Mesenchymal stem cell (in vitro differentiated cells and primary cell): ENCODE data around the gene RTN4RL2.

Source experiments
- DNase-seq: peaks from one replicate; pipeline ENCODE4 v3.0.0-alpha.2; 2013
- H2AFZ ChIP-seq: one replicate; pipeline ENCODE4 v1.6.1; 2013; ENCODE audit warnings: low read depth, mild to moderate bottlenecking, control low read depth, inconsistent platforms, low read length, moderate library complexity
- H2AK5ac ChIP-seq: 2 replicates; pipeline ENCODE4 v1.6.1; 2013; ENCODE audit warnings: low read length, moderate library complexity, mild to moderate bottlenecking, inconsistent platforms; ENCODE audit not compliant: severe bottlenecking
- H2BK120ac ChIP-seq: one replicate; pipeline ENCODE4 v1.6.1; 2013; ENCODE audit warnings: low read depth, mild to moderate bottlenecking, inconsistent platforms, low read length, moderate library complexity
- H2BK12ac ChIP-seq, 2 experiments: one replicate each; pipeline ENCODE4 v1.6.1; 2013; ENCODE audit warnings: inconsistent platforms in 2 of 2, low read length in 2 of 2, mild to moderate bottlenecking in 2 of 2, moderate library complexity in 2 of 2, control low read depth in 1 of 2
- H2BK15ac ChIP-seq: one replicate; pipeline ENCODE4 v1.6.1; 2013; ENCODE audit warnings: mild to moderate bottlenecking, low read depth, inconsistent platforms; ENCODE audit not compliant: poor library complexity, severe bottlenecking
- H2BK5ac ChIP-seq: 2 replicates; pipeline ENCODE4 v1.6.1; 2013; ENCODE audit warnings: low read depth, mild to moderate bottlenecking, low read length, control low read depth, inconsistent platforms; ENCODE audit not compliant: poor library complexity, severe bottlenecking
- H3K14ac ChIP-seq, 2 experiments: one replicate each; pipeline ENCODE4 v1.6.1; 2013; ENCODE audit warnings: inconsistent platforms in 2 of 2, low read length in 2 of 2, control low read depth in 1 of 2, mild to moderate bottlenecking in 1 of 2, moderate library complexity in 1 of 2
- H3K18ac ChIP-seq, 2 experiments: one replicate each; pipeline ENCODE4 v1.6.1; 2013; ENCODE audit warnings: inconsistent platforms in 2 of 2, low read length in 2 of 2, control low read depth in 1 of 2, low read depth in 1 of 2, mild to moderate bottlenecking in 1 of 2
- H3K23ac ChIP-seq, 2 experiments: one replicate each; pipeline ENCODE4 v1.6.1; 2013; ENCODE audit warnings: inconsistent platforms in 2 of 2, low read length in 2 of 2, mild to moderate bottlenecking in 2 of 2, moderate library complexity in 2 of 2, control low read depth in 1 of 2
- H3K27ac ChIP-seq: 2 replicates; pipeline ENCODE4 v1.5.1; 2013; ENCODE audit warnings: mild to moderate bottlenecking, moderate library complexity, low read length, control low read depth, inconsistent platforms; ENCODE audit not compliant: poor library complexity, severe bottlenecking
- H3K27me3 ChIP-seq, 2 experiments: 2 replicates each; pipeline versions ENCODE4 v1.6.1 to v1.7.0; 2013; ENCODE audit warnings: low read length in 2 of 2, mild to moderate bottlenecking in 2 of 2, moderate library complexity in 2 of 2, control low read depth in 1 of 2, inconsistent platforms in 1 of 2; ENCODE audit not compliant: control insufficient read depth in 1 of 2, insufficient read depth in 1 of 2
- H3K36me3 ChIP-seq, 2 experiments: 2 replicates each; pipeline versions ENCODE4 v1.6.1 to v1.7.0; 2013; ENCODE audit warnings: low read length in 2 of 2, control low read depth in 1 of 2, inconsistent platforms in 1 of 2, low read depth in 1 of 2, mild to moderate bottlenecking in 1 of 2; ENCODE audit not compliant: insufficient read depth in 2 of 2, control insufficient read depth in 1 of 2
- H3K4ac ChIP-seq, 2 experiments: one replicate each; pipeline ENCODE4 v1.6.1; 2013; ENCODE audit warnings: inconsistent platforms in 2 of 2, low read length in 2 of 2, mild to moderate bottlenecking in 2 of 2, moderate library complexity in 2 of 2, control low read depth in 1 of 2, low read depth in 1 of 2
- H3K4me1 ChIP-seq: 2 replicates; pipeline ENCODE4 v1.6.1; 2013; ENCODE audit warnings: low read depth, low read length, control low read depth; ENCODE audit not compliant: control insufficient read depth, insufficient read depth
- H3K4me2 ChIP-seq: 2 replicates; pipeline ENCODE4 v1.6.1; 2013; ENCODE audit warnings: low read length, mild to moderate bottlenecking, inconsistent platforms; ENCODE audit not compliant: poor library complexity, severe bottlenecking
- H3K4me3 ChIP-seq, 2 experiments: 2 replicates each; pipeline versions ENCODE4 v1.5.1 to v1.7.0; 2013; ENCODE audit warnings: low read length in 2 of 2, mild to moderate bottlenecking in 2 of 2, control low read depth in 1 of 2, low read depth in 1 of 2; ENCODE audit not compliant: insufficient read depth in 1 of 2
- H3K79me1 ChIP-seq: replicated peaks from 2 replicates; pipeline ENCODE4 v1.6.1; 2013; ENCODE audit warnings: mild to moderate bottlenecking, control low read depth, low read length, inconsistent platforms; ENCODE audit not compliant: poor library complexity, severe bottlenecking
- H3K9ac ChIP-seq: 2 replicates; pipeline ENCODE4 v1.7.0; 2013; ENCODE audit warnings: mild to moderate bottlenecking, low read length, moderate library complexity
- H3K9me3 ChIP-seq: 2 replicates; pipeline ENCODE4 v1.7.0; 2013; ENCODE audit warnings: mild to moderate bottlenecking, low read length; ENCODE audit not compliant: control insufficient read depth
- H4K8ac ChIP-seq: one replicate; pipeline ENCODE4 v1.6.1; 2013; ENCODE audit warnings: inconsistent platforms, mild to moderate bottlenecking, low read length, moderate library complexity
- H4K91ac ChIP-seq: one replicate; pipeline ENCODE4 v1.6.1; 2013; ENCODE audit warnings: mild to moderate bottlenecking, low read length, inconsistent platforms
- WGBS: methylation state at CpG from one replicate; pipeline ENCODE4 v1.1.7; 2013; ENCODE audit warnings: mixed read lengths; 5-methylcytosine and 5-hydroxymethylcytosine counted together

RTN4RL2 gene

GRCh38 chr11:57463671-57464538 lies 3.6 kb downstream of the RTN4RL2 start:
- Histone ChIP-seq H2BK120ac (no peak overlapping the region), H4K8ac (no peak overlapping the region), H2BK12ac (no peak overlapping the region), H3K4me3 (no peak overlapping the region), H3K9ac (no peak overlapping the region), H3K4ac (no peak overlapping the region), H2AFZ (no peak overlapping the region), H3K9me3 (no peaks in the 10 kb centered on the region), H4K91ac (no peak overlapping the region), H3K14ac (no peak overlapping the region), H3K27me3 (peaks cover 11 to 83% of the 10 kb centered on the region in 2 experiments), H3K27ac (no peak overlapping the region), H3K23ac (no peak overlapping the region), H3K79me1 (no peaks in the 10 kb centered on the region), H2BK5ac (no peak overlapping the region), H3K36me3 (peaks cover 0 to 10% of the 10 kb centered on the region in 2 experiments), H3K18ac (no peak overlapping the region), H3K4me1 (peaks cover 18% of the 10 kb centered on the region), H2AK5ac (no peak overlapping the region), H3K4me2 (no peak overlapping the region), H2BK15ac (no peak overlapping the region)
- DNase-seq: no peak
- WGBS: 52% methylated on average over 13 of the region's 14 CpGs

GRCh38 chr11:57464539-57465181 lies 4.3 kb downstream of the RTN4RL2 start:
- Histone ChIP-seq H4K8ac (no peak overlapping the region), H3K4me2 (no peak overlapping the region), H3K36me3 (peaks cover 0 to 17% of the 10 kb centered on the region in 2 experiments), H3K9me3 (no peaks in the 10 kb centered on the region), H2BK12ac (no peak overlapping the region), H3K79me1 (no peaks in the 10 kb centered on the region), H3K4me3 (no peak overlapping the region), H2BK15ac (no peak overlapping the region), H3K23ac (no peak overlapping the region), H2BK5ac (no peak overlapping the region), H3K9ac (no peak overlapping the region), H2AFZ (no peak overlapping the region), H3K27me3 (peaks cover 3 to 80% of the 10 kb centered on the region in 2 experiments), H3K14ac (no peak overlapping the region), H2AK5ac (no peak overlapping the region), H3K4ac (no peak overlapping the region), H3K27ac (no peak overlapping the region), H3K4me1 (peaks cover 12% of the 10 kb centered on the region), H4K91ac (no peak overlapping the region), H2BK120ac (no peak overlapping the region), H3K18ac (no peak overlapping the region)
- DNase-seq: no peak
- 60% methylated on average over 27 of the region's 30 CpGs for WGBS

GRCh38 chr11:57466680-57467079 lies 6.4 kb downstream of the RTN4RL2 start:
- no peaks in the 10 kb centered on the region for H3K4me1 ChIP-seq
- H2BK15ac ChIP-seq: no peak overlapping the region
- H3K14ac ChIP-seq: no peak overlapping the region
- 78% methylated on average over 4 of the region's 4 CpGs for WGBS
- H2BK120ac ChIP-seq: no peak overlapping the region
- H3K23ac ChIP-seq: no peak overlapping the region
- H3K27me3 ChIP-seq: peaks cover 0 to 65% of the 10 kb centered on the region in 2 experiments
- H3K9me3 ChIP-seq: no peaks in the 10 kb centered on the region
- no peak overlapping the region for H4K91ac ChIP-seq
- no peak overlapping the region for H2AK5ac ChIP-seq
- no peak overlapping the region for H3K4me3 ChIP-seq
- no peak overlapping the region for H2BK12ac ChIP-seq
- no peak overlapping the region for H2BK5ac ChIP-seq
- no peaks in the 10 kb centered on the region for H3K79me1 ChIP-seq
- H2AFZ ChIP-seq: no peak overlapping the region
- no peak overlapping the region for H3K4ac ChIP-seq
- peaks cover 0 to 20% of the 10 kb centered on the region in 2 experiments for H3K36me3 ChIP-seq
- H3K18ac ChIP-seq: no peak overlapping the region
- H3K27ac ChIP-seq: no peak overlapping the region
- H4K8ac ChIP-seq: no peak overlapping the region
- DNase-seq: no peak
- no peak overlapping the region for H3K9ac ChIP-seq
- H3K4me2 ChIP-seq: no peak overlapping the region

- peak overlapping the region; percentile 70 for H2BK15ac ChIP-seq
- peaks cover 0 to 56% of the 10 kb centered on the region in 2 experiments for H3K27me3 ChIP-seq
- H3K4ac ChIP-seq: no peak overlapping the region
- no peak overlapping the region for H3K9ac ChIP-seq
- H3K23ac ChIP-seq: no peak overlapping the region
- no peak overlapping the region for H3K14ac ChIP-seq
- no peak for DNase-seq
- no peak overlapping the region for H2AFZ ChIP-seq
- H3K4me1 ChIP-seq: no peaks in the 10 kb centered on the region
- no peak overlapping the region for H2BK5ac ChIP-seq
- no peak overlapping the region for H4K91ac ChIP-seq
- H3K4me3 ChIP-seq: peak overlapping the region in 1 of 2 experiments; percentile 20
- H4K8ac ChIP-seq: no peak overlapping the region
- no peak overlapping the region for H3K27ac ChIP-seq
- H3K18ac ChIP-seq: no peak overlapping the region
- no peak overlapping the region for H2AK5ac ChIP-seq
- 56% methylated on average over 23 of the region's 23 CpGs for WGBS
- H3K4me2 ChIP-seq: no peak overlapping the region
- no peaks in the 10 kb centered on the region for H3K79me1 ChIP-seq
- no peak overlapping the region for H2BK12ac ChIP-seq
- H3K9me3 ChIP-seq: no peaks in the 10 kb centered on the region
- no peak overlapping the region for H2BK120ac ChIP-seq
- H3K36me3 ChIP-seq: peaks cover 0 to 23% of the 10 kb centered on the region in 2 experiments
Measured at GRCh38 chr11:57467508-57468157, 7.3 kb downstream of the RTN4RL2 start.
